ENCODE data around the gene C5orf34. TPM values are rescaled to one million over a fixed set of nuclear protein-coding genes. Genes with fewer than 3 reads are reported as not detected.
A peak's percentile ranks its signal among the peaks of the same experiment; 100 is the strongest.
"Not testable (repeated sequence)": the region's sequence is repeated elsewhere in the genome, so short reads cannot be mapped to it uniquely, and the experiment has no call there.

The C5orf34 gene
- total RNA-seq, 3 donors from 2014 or later, result 1.8 to 12.9 (median 3.3) TPM

- intact Hi-C loops (cut with DNase I; ENCODE audit: low total_unique reads), result no loop called here
- Histone ChIP-seq H3K4me3 (peak overlapping the region; percentile 53 to 73 (median 65)), H3K4me1 (no peaks in the 10 kb centered on the region), H3K36me3 (no peaks in the 10 kb centered on the region), H3K27me3 (no peaks in the 10 kb centered on the region), H3K9me3 (no peaks in the 10 kb centered on the region), H3K27ac (peak overlapping the region in 1 of 2 donors; percentile 86)
- DNase-seq (ENCODE audit: low spot score in 2 of 2), result no peak
- TF ChIP-seq POLR2AphosphoS5 (IDR thresholded peaks at IDR 0.05) (no peak), CTCF (IDR thresholded peaks at IDR 0.05) (no peak), POLR2A (IDR thresholded peaks at IDR 0.05) (no peak)
Measured at GRCh38 chr5:43514025-43514424, 923 bp downstream of the C5orf34 start.

GRCh38 chr5:43511062-43511461 is 3.9 kb downstream of the C5orf34 start:
- H3K4me1 ChIP-seq; DNase-seq (ENCODE audit: low spot score in 2 of 2); H3K27ac ChIP-seq; H3K9me3 ChIP-seq; H3K4me3 ChIP-seq; H3K36me3 ChIP-seq; H3K27me3 ChIP-seq; intact Hi-C loops (cut with DNase I; ENCODE audit: low total_unique reads): not testable (repeated sequence)

GRCh38 chr5:43498581-43498980 is 16.4 kb downstream of the C5orf34 start:
- Histone ChIP-seq H3K9me3 (no peaks in the 10 kb centered on the region), H3K4me3 (no peak overlapping the region), H3K27ac (no peak overlapping the region), H3K27me3 (no peaks in the 10 kb centered on the region), H3K4me1 (no peaks in the 10 kb centered on the region), H3K36me3 (no peaks in the 10 kb centered on the region)
- DNase-seq (ENCODE audit: low spot score in 2 of 2), result no peak
- intact Hi-C loops (cut with DNase I; ENCODE audit: low total_unique reads), result no loop called here
- TF ChIP-seq POLR2A (IDR thresholded peaks at IDR 0.05) (no peak), CTCF (IDR thresholded peaks at IDR 0.05) (no peak), POLR2AphosphoS5 (IDR thresholded peaks at IDR 0.05) (no peak)

- Histone ChIP-seq H3K4me3 (no peak overlapping the region), H3K36me3 (no peaks in the 10 kb centered on the region), H3K9me3 (no peaks in the 10 kb centered on the region), H3K27ac (no peak overlapping the region), H3K27me3 (no peaks in the 10 kb centered on the region), H3K4me1 (no peaks in the 10 kb centered on the region)
- intact Hi-C loops (cut with DNase I; ENCODE audit: low total_unique reads), result no loop called here
- no peak for DNase-seq (ENCODE audit: low spot score in 2 of 2)
- TF ChIP-seq CTCF (IDR thresholded peaks at IDR 0.05) (no peak), POLR2A (IDR thresholded peaks at IDR 0.05) (no peak), POLR2AphosphoS5 (IDR thresholded peaks at IDR 0.05) (no peak)
Measured at GRCh38 chr5:43497311-43498104, 17.4 kb downstream of the C5orf34 start.

- TF ChIP-seq POLR2AphosphoS5 (IDR thresholded peaks at IDR 0.05), result no peak
- no peak for TF ChIP-seq CTCF (IDR thresholded peaks at IDR 0.05)
- no peaks in the 10 kb centered on the region for H3K36me3 ChIP-seq
- no peaks in the 10 kb centered on the region for H3K9me3 ChIP-seq
- DNase-seq (ENCODE audit: low spot score in 2 of 2), result no peak
- no peaks in the 10 kb centered on the region for H3K27me3 ChIP-seq
- intact Hi-C loops (cut with DNase I; ENCODE audit: low total_unique reads), result no loop called here
- H3K4me1 ChIP-seq, result no peaks in the 10 kb centered on the region
- H3K4me3 ChIP-seq, result no peak overlapping the region
- no peak overlapping the region for H3K27ac ChIP-seq
Measured at GRCh38 chr5:43491326-43491725, 23.6 kb downstream of the C5orf34 start.
